Hypothalamus (tissue), 51 donors: ENCODE results near the gene GJA10.

Experiments
- DNase-seq, 51 donors: peaks; one replicate each; lab custom pipeline; 2025; lab: John Stamatoyannopoulos, UW

The GJA10 gene

GRCh38 chr6:89941763-89942497 is 47.7 kb downstream of the GJA10 start:
- DNase-seq = no peak

GRCh38 chr6:89942601-89943000 is 48.3 kb downstream of the GJA10 start:
- no peak for DNase-seq

DNA sequence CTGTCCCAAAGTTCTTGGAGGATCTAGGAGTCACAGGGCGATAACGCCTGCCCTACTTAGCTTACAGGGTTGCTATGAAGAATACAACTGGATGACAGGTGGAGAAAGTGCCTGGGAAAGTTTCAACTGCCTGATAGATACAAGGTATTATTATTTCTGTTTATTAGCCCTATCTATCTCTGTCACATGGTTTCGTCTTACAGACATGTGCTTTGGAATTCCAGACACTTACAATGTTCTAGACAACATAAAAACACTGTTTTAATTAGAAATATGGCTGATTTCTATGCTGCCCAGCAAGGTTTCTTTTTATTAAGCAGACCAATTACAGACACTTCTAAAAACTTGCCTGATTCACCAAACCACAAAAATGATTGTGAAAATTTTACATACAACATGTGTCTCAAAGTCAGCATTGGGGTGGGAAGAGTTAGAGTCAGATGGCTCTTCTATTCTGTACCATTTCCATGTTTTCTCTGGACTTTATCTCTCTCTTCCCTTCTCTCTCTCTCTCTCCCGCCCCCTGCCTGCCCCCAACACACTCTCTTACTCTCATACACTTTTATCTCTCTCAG is 50.0 kb downstream of the GJA10 start:
- DNase-seq = no peak

GRCh38 chr6:89944826-89945407 is 50.6 kb downstream of the GJA10 start:
- DNase-seq = no peak
